ENCODE results near the gene SLC13A3. TPM values are rescaled to one million over a fixed set of nuclear protein-coding genes. Genes with fewer than 3 reads are reported as not detected.
A peak's percentile ranks its signal among the peaks of the same experiment; 100 is the strongest.

The SLC13A3 gene
- total RNA-seq, 1 experiment from 2014 or later: 9.1 TPM

GRCh38 chr20:46570956-46571355 is 80.3 kb downstream of the SLC13A3 start:
- DNase-seq: no peak
- Histone ChIP-seq H3K9me2 (ENCODE audit: insufficient read depth) (no peaks in the 10 kb centered on the region), H3K27ac (no peak overlapping the region), H2AFZ (no peak overlapping the region), H3F3A (ENCODE audit: insufficient read depth, low read depth) (no peaks in the 10 kb centered on the region), H3K79me2 (ENCODE audit: low read depth) (no peaks in the 10 kb centered on the region), H3K27me3 (ENCODE audit: insufficient read depth, low read depth) (no peaks in the 10 kb centered on the region), H3K36me3 (ENCODE audit: low read depth) (no peaks in the 10 kb centered on the region), H3K4me1 (replicated peaks; ENCODE audit: insufficient read depth) (no peaks in the 10 kb centered on the region), H3K4me3 (no peak overlapping the region), H4K20me1 (ENCODE audit: insufficient read depth) (no peaks in the 10 kb centered on the region), H3K4me2 (no peak overlapping the region), H3K9me3 (ENCODE audit: insufficient read depth, low read depth) (no peaks in the 10 kb centered on the region)
- POLR2A ChIA-PET (ENCODE audit: unreplicated experiment): no interaction called here
- no peak for TF ChIP-seq CTCF (conservative IDR thresholded peaks at IDR 0.05)
- TF ChIP-seq EZH2 (IDR thresholded peaks at IDR 0.05; ENCODE audit: low read depth): no peak
- CTCF ChIA-PET: no interaction called here
- BruUV-seq (replicated peaks): no TSS peak
- intact Hi-C loops (cut with micrococcal nuclease; ENCODE audit: unreplicated experiment): no loop called here

GRCh38 chr20:46569961-46570360 is 81.3 kb downstream of the SLC13A3 start:
- Histone ChIP-seq H2AFZ (no peak overlapping the region), H3K4me2 (no peak overlapping the region), H3K4me3 (no peak overlapping the region), H3K4me1 (replicated peaks; ENCODE audit: insufficient read depth) (no peaks in the 10 kb centered on the region), H3K79me2 (ENCODE audit: low read depth) (no peaks in the 10 kb centered on the region), H3K9me3 (ENCODE audit: insufficient read depth, low read depth) (no peaks in the 10 kb centered on the region), H3K36me3 (ENCODE audit: low read depth) (no peaks in the 10 kb centered on the region), H3F3A (ENCODE audit: insufficient read depth, low read depth) (no peaks in the 10 kb centered on the region), H3K9me2 (ENCODE audit: insufficient read depth) (no peaks in the 10 kb centered on the region), H3K27ac (no peak overlapping the region), H3K27me3 (ENCODE audit: insufficient read depth, low read depth) (no peaks in the 10 kb centered on the region), H4K20me1 (ENCODE audit: insufficient read depth) (no peaks in the 10 kb centered on the region)
- ChIA-PET CTCF (no interaction called here), POLR2A (ENCODE audit: unreplicated experiment) (no interaction called here)
- DNase-seq: no peak
- TF ChIP-seq CTCF (conservative IDR thresholded peaks at IDR 0.05) (no peak), EZH2 (IDR thresholded peaks at IDR 0.05; ENCODE audit: low read depth) (no peak)
- intact Hi-C loops (cut with micrococcal nuclease; ENCODE audit: unreplicated experiment): no loop called here
- BruUV-seq (replicated peaks): no TSS peak

- no TSS peak for BruUV-seq (replicated peaks)
- H3F3A ChIP-seq (ENCODE audit: insufficient read depth, low read depth): no peaks in the 10 kb centered on the region
- H3K27ac ChIP-seq: no peak overlapping the region
- no peaks in the 10 kb centered on the region for H3K9me2 ChIP-seq (ENCODE audit: insufficient read depth)
- DNase-seq: peak in 1 of 2 experiments; percentile 72
- H3K4me1 ChIP-seq (replicated peaks; ENCODE audit: insufficient read depth): no peaks in the 10 kb centered on the region
- no peaks in the 10 kb centered on the region for H3K36me3 ChIP-seq (ENCODE audit: low read depth)
- no peaks in the 10 kb centered on the region for H4K20me1 ChIP-seq (ENCODE audit: insufficient read depth)
- no peaks in the 10 kb centered on the region for H3K79me2 ChIP-seq (ENCODE audit: low read depth)
- no peak overlapping the region for H3K4me3 ChIP-seq
- intact Hi-C loops (cut with micrococcal nuclease; ENCODE audit: unreplicated experiment): no loop called here
- no peak overlapping the region for H2AFZ ChIP-seq
- no peaks in the 10 kb centered on the region for H3K9me3 ChIP-seq (ENCODE audit: insufficient read depth, low read depth)
- CTCF ChIA-PET: interaction anchor here (0.6 kb wide), 1 partner anchor 62 kb away, joined by 6 read pairs; no protein-coding TSS in a partner anchor
- H3K27me3 ChIP-seq (ENCODE audit: insufficient read depth, low read depth): no peaks in the 10 kb centered on the region
- TF ChIP-seq EZH2 (IDR thresholded peaks at IDR 0.05; ENCODE audit: low read depth) (no peak), CTCF (conservative IDR thresholded peaks at IDR 0.05) (no peak)
- no peak overlapping the region for H3K4me2 ChIP-seq
- POLR2A ChIA-PET (ENCODE audit: unreplicated experiment): interaction anchor here (0.6 kb wide), 2 partner anchors 8 to 57 kb away, joined by 3 read pairs; no protein-coding TSS in a partner anchor
These were observed 82.6 kb downstream of the SLC13A3 start for GRCh38 chr20:46568570-46569129.

All from PC-9 (cell line).